Mammary epithelial cell (primary cell): ENCODE data around the gene PTGIS.

Experiments used
- CTCF ChIP-seq, 2 donors: IDR thresholded peaks in 1 of 2; conservative IDR thresholded peaks in 1 of 2; 2 replicates each; pipeline ENCODE4 v1.5.1; 2011 to 2012; ENCODE audit warnings: inconsistent platforms in 2 of 2, low read length in 2 of 2, mild to moderate bottlenecking in 2 of 2, control low read depth in 1 of 2, low read depth in 1 of 2; ENCODE audit not compliant: insufficient read depth in 1 of 2; ENCODE audit errors: extremely low read depth in 1 of 2
- EZH2 ChIP-seq: IDR thresholded peaks from 2 replicates; pipeline ENCODE4 v1.6.1; 2012; ENCODE audit warnings: low read length, inconsistent platforms, borderline replicate concordance

DNA sequence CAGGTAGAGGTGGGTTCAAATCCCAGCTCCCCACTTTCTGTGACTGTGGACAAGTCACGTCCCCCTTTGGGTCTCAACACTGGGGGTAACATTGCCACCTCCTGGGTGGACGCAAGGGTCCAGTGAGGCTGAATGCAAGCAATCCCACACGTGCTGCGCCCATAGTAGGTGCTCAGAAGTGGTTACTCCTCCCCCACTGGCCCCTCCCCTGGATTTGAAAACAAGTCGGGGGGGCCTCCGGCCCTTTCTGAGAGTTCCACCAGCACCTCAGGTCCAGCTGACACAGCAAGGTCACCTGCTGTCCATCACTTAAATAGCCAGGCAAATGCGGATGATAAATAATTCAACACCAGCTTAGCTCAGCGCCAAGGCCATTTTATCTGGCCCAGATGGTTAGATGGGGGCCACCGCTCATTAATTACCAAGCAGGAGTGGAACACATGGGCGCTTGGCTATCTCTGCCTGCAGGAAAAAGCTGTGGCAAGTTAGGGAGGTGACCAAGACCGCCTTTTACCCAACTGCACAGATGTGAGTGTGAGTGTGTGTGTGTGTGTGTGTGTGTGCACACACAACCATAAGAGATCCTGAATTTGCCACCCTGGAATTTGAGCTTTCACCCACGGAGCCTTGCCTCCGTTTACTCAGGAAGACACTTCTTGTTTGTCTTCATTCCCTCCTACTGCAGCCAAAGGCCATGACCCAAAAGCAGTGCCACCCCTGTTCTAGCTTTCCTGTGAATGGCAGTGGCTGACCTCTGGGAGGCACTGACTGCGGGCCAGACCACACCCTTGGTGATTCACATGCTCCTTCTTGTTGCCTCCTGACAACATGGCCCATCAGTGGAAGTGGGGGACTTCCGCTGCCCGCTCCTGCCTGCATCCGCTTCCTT, 50.8 kb downstream of the PTGIS start:
- TF ChIP-seq EZH2 (no peak), CTCF (conservative IDR thresholded peaks at IDR 0.05 in 1 of 2, IDR thresholded peaks at IDR 0.05 in 1 of 2; ENCODE audit: extremely low read depth in 1 of 2, insufficient read depth in 1 of 2, low read depth in 1 of 2, low read length in 2 of 2) (no peak)
